SIG-M5 treated with dmso at 0.1 percent for 504 hours (cell line): Measurements from ENCODE around the gene IGFBP5.
A peak's percentile ranks its signal among the peaks of the same experiment; 100 is the strongest.

ENCODE experiments used
- DNase-seq: peaks from one replicate; lab custom pipeline; 2025; ENCODE audit not compliant: unreplicated experiment; lab: John Stamatoyannopoulos, UW

Gene IGFBP5

GRCh38 chr2:216714376-216714775, 19.0 kb upstream of the IGFBP5 start:
- no peak for DNase-seq

DNA sequence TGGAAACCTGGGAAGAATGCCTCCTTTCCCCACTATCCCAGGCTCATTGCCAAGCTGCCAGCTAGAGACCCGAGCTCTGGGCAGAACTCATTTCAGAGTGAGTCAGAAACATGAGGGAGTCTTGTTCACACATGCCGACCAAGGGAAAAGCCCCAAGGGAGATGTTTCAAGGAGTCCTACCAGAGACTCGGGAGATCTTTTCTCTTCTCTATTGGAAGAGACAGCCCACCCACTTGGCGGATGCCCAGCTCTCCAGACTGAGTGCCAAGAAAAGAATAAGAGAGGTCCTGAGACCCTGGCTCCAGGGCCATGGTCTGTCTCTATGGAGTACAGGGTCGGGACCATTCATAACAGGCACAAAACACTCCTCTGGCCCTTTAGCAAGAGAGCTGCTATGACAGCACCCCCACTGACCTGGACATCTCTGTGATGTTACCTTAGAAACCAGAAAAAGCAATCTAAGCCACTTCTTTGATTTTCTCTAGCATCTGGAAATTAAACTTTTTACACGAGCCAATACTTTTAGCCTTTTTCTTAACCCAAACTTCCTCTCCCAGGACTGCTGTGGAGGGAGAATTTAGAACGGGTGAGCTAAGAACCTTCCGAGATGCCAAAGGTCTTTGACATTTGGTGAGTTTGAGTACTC, 18.5 kb upstream of the IGFBP5 start:
- no peak for DNase-seq

- DNase-seq = no peak
These were observed 16.0 kb upstream of the IGFBP5 start for GRCh38 chr2:216711348-216711747.

DNA sequence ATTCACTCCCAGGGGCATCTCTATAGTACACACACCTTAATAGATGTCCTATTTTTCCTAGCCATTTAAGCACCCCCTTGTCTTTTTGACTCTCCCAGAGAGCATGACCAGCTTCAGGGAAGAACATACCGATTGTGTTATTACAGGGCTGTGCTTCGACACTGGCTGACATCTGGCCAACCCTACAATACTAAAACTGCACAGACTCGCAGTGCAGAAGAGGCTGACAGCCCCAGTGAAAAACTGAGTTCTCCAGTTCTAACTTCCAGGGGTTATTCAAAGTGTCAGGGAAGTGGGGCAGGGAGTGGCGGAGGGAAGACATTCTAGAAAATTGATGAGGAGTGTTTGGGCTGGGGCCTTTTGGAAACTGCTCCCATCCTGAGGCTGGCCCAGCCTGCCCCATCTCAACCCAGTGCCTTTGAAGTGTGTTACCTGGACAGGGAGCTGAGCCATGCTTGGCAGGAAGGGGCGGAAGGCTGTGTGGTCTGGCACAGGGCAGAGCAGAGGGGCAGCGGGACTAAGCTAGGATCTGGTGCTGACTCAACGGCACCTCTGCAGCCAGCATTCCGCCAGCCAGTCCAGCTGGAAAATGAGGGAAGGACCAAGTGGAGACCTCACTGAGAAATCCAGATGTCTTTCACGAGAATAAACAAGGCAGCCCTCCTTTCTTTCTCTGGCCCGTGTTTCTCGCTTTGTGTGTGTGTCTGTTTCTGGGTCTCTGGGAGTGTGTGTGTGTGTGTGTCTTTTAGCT, 15.4 kb upstream of the IGFBP5 start:
- DNase-seq = no peak

DNA sequence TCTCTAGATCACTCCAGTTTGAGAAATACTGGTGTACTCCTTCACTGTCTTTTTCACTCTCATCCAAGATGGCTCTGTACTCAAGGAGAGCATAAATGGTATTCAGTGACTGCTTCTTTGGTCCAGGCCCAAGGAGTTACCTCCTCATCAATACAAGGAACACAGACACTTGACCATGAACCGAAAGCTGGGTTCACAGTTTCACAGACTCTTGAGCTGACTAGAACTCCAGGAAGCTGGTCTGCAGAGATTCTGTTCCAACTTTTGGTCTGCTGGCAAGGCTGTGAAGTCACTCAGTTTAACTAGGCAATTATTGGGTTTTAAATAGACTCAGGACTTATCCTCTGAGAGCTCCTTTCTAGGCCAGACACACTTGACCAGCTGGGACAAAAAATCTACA, 7.4 kb upstream of the IGFBP5 start:
- DNase-seq = no peak

- no peak for DNase-seq
These were observed 6.2 kb upstream of the IGFBP5 start for GRCh38 chr2:216701544-216701943.

GRCh38 chr2:216700781-216701180, 5.4 kb upstream of the IGFBP5 start:
- no peak for DNase-seq

DNA sequence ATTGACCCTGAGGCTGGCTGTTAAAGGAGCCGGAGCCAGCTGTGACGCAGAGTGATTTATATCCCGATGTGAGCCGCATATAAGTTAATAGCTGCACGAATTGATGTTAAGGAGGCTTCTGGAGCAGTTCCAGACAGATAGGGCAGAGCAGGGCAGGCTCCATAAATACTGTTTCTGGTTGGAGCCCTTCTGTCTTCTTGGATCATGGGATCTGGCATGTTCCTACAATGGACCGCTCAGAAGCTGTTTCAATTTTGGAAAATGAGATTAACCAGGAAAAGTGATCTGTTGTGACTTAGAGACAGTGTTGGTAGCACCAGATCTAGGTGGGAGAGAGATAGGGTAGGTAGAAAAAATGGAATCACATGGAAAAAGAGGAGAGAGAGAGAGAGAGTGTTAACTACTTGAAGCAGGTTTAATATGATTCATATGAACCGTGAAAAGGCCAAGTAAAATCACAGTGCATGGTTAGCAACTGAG, 4.8 kb upstream of the IGFBP5 start:
- DNase-seq = no peak

- peak; percentile 74 for DNase-seq
These were observed 3.5 kb upstream of the IGFBP5 start for GRCh38 chr2:216698895-216699294.

DNA sequence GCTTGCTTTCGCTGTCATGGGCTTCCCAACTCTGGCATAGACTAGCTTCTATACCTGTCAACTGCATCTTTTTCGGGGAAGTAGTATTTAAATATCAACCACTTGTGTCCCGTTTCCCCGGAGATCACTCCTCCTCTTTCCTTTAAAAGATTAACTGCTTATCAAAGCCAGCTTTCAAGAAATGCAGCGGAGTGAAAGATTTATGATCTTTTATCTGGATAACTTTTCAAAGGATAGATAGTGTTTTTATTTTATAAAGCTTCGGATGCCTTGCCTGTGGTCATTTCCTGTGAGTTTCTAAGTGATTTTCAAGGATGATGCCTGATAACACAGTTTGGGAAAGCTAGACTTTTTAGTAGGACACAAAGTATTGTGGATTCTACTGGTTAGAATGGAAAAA, 2.9 kb upstream of the IGFBP5 start:
- DNase-seq = no peak

- DNase-seq = peak; percentile 48
These were observed 1.6 kb upstream of the IGFBP5 start for GRCh38 chr2:216696751-216697560.

GRCh38 chr2:216696321-216696720, 972 bp upstream of the IGFBP5 start:
- DNase-seq = no peak

DNA sequence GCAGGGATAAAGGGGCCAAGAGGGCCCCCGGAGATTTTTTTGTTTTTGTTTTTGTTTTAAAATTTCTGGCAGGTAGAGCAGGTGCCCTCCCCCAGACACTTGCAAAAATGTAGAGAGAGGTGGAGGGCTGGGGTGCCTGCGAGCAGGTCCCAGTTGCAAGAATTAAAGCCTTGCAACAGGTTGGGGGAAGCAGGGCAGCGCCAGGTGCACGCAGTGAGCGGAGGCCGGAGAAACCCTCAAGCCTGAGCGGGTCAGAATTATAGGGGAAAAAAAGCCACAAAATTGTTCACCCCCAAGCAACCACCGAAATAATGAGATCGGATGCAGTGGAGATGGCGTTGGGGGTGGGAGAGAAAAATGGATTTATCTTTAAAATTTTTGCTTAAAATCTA, 527 bp downstream of the IGFBP5 start:
- no peak for DNase-seq

DNA sequence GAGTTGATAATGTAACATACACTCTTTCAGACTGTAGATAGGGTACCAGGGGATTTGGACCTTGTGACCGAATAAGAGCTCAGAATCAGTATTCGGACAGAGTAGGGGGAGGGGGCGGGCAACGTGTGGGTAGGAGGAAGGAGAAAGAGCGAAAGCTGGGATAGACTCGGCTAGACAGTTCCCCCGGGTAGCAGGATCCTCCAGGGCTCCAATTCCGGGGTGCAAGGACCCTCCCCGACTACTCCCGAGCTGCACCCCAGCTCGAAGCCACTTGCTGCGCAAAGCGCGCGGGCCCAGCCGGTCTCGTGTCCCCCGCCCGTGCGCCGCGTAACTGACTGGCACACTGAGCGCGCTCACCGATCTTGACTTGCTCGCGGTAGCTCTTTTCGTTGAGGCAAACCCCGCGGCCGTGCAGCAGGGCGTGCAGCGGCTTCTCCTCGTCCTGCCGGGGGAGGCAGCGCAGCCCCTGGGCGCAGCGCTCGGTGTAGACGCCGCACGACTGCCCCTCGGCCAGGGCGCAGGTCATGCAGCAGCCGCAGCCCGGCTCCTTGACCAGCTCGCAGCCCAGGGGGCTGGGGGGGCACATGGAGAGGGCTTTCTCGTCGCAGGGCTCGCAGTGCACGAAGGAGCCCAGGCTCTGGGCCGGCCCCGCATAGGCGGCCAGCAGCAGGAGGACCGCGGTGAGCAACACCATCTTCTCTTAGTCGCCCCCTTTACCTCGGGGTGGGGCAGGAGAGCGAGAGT, 1.1 kb downstream of the IGFBP5 start:
- DNase-seq = no peak

DNA sequence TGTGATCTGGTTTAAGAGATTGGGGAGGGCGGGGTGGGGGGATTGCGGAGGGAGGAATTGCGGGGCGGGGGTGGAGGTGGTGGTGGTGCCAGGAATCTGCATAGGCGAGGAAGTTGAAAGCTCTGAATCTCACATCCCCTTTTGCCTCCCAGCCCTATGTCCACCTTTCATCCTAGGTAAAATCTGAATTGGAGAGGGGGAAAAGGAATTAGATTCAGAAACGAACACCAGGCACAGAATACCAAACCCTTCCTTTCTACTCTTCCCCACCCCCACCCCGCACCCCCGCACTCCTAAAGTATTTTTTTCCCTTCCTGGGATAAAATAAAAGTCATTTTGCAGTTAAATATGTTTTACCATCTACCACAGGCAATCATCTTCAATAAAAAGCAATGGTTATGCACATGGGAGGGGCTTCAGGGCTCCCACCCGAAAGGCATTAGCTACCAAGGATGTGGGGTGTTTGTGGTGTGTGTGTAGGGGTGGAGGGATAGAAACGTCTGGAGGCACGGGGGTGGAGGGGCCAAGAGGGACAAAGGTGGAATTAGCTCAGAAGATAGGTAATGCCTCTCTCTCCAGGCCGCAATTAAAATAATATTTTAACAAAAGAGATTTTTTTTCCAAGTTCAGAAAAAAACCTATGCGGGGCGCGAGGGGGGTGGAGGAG, 1.8 kb downstream of the IGFBP5 start:
- DNase-seq = peak; percentile 45

DNA sequence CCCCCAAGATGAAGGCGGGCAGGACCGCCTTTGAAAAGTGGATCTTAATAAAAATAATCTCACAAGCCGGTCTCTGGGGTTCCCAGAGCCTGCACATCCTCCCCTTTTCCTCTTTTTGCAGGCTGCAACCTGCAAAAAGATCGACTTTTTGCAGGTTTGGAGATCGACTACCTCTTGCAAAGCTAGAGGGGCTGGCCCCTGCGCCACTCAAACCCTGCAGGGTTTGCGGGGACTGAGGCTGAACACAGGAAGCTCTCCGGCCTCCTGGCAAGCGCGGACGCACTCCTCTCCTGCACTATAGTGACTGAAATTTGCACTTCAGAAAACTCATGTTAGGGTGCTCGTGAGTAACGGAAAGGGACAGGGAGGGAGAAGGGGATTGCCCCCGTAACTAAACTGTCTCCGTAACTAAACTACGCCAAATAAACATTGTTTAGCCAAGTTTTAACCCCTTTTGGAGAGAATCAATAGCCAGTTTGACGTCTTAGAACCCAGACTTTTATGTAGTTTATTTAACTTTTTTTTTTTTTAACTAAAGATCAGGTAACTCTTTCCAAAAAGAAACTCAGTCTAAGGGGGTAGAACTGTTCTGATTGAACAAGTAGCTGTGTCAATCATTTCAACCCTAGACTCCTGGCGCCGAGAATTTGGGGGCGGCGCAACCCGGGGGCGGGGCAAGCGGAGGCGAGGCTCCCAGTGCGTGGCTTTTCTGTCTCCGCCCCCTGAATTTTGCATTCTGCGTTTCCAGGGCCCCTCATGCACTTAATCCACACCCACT, 2.5 kb downstream of the IGFBP5 start:
- DNase-seq = peak; percentile 45

DNA sequence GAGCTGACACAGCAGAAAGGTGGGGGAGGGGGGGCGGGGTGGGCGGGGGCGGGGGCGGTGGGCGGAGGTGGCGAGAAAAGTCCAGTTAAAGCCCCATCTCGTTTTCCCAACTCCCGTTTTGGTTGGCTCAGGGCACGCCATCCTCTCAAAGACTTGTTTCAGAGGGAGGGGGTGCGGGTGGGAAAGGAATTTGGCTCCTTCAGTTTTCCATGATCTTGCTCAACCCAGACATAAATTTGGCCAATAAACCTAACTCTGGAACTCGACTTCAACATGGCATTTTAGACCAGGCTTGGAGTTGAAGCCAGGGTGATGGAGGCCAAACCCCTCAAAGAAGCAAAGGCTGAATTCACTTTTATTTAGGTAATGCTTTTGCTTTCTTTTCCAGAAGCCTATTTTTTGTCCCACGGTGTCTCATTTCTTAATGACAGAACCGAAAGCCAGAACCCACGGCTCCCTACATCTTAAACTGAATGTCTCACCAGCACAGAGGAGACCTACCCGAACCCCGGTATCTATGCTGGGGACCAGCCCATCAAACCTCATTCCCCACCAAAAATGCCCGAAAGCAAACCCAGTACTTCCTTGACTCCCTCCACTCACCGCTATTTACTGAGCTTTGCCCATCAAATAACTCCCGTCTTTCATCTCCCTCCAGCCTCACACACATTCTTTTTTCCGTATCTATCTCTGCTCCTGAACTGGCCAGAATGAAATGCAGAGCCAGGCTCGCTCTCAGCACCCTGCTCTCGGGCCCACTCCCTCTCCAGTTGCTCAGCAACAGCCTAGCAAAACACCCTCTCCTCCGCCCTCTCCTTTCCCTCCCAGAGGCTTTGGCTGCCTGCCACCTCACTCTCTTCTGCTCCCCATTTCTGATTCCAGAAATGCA, 4.3 kb downstream of the IGFBP5 start:
- no peak for DNase-seq

GRCh38 chr2:216690456-216690852, 4.9 kb downstream of the IGFBP5 start:
- no peak for DNase-seq

GRCh38 chr2:216689397-216689796, 6.0 kb downstream of the IGFBP5 start:
- DNase-seq = no peak
